ENCODE results near the gene PPP2R3B.
A peak's percentile ranks its signal among the peaks of the same experiment; 100 is the strongest.
"Not testable (repeated sequence)": the region's sequence is repeated elsewhere in the genome, so short reads cannot be mapped to it uniquely, and the experiment has no call there.

Gene PPP2R3B

GRCh38 chrX:318739-319578 is 67.7 kb downstream of the PPP2R3B start, which contains the start of gene GTPBP6:
Gene GTPBP6 (minus strand): TSS chrX:318796. CDS start chrX:318787, 9 bp downstream.
- peak; percentile 98 for DNase-seq (ENCODE audit: low read depth)

GRCh38 chrX:318068-318738 is 68.5 kb downstream of the PPP2R3B start:
- DNase-seq (ENCODE audit: low read depth) = peak; percentile 96

- no peak for DNase-seq (ENCODE audit: low read depth)
Observed at GRCh38 chrX:317424-318067, 69.2 kb downstream of the PPP2R3B start.

DNA sequence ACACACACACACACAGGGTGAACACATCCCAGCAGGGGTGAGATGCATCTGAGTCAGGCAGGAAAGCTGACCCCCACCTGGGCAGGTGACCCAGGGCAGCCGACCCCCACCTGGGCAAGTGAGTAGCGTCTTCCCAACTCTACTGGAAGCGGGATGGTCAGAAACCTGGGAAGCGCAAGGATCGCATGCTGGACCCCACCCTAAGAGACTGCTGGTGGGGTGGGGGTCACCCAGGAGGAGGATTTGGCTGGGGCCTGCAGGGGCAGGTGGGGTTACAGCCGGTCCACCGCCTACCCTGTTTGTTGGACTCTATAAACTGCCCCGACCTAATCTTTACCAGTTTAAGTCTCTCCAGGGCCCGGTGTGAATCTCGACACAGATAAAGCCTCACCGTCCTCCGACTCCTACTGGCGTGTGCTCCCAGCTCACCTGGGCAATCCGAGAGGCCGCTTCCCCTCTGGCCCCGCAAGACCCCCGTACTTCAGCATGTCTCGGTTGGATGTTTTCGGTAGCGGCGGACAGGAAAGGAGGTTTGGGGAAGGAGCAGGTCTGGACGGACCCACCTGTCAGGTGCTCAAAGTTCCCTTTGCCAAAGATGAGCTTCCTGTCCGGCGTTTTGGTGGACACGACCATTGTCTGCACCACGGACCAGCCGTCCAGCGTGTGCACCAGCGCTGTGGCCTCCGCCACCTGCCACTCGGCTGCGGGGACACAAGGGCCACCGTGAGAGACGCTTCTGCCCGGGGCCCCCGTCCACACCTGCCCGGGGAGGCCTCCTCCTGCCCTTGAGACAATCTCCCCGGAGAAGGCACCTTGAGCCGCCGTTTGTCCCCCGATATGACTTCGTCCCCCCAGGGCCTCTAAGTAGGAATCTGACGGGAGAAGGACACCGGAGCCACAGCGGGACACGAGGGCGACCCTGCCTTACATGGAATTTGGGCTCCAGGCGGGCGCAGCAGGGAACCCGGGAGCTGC is 70.1 kb downstream of the PPP2R3B start:
- DNase-seq (ENCODE audit: low read depth) = no peak

DNA sequence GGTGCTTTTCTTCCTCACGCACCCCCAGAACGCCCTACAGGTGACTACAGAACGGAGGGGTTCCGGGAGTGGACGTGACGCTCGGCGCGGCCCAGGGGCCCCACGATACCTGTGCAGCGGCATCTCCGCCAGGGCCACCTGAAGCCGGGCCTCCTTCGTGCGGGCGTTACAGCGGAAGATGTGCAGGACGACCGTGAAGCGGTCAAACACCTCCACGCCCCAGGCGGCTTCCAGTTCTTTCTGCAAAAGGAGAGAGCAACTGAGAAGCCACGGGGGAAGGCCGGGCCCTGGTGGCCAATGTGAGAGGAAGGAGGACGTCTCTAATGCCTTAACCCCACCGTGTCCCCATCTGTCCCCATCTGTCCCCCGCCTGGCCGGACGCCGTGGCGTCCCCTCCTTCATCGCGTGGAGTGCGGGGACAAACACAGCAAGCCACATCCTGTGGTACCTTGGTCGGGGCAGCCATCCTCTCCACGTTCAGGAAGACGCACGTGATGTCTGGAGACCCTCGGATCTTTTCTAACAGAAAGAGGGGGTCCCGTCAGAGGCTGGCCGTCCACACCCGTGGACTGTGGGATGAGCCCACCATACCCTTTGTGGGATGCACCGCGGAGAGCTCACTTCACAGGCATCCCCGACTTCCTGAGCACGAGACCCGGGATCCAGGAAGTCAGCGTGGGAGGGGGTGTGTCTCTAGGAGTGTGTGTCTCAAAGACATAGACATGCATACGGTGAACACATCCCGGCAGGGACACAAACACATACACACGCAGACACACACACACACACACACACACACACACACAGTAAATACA is 71.7 kb downstream of the PPP2R3B start:
- no peak for DNase-seq (ENCODE audit: low read depth)

DNA sequence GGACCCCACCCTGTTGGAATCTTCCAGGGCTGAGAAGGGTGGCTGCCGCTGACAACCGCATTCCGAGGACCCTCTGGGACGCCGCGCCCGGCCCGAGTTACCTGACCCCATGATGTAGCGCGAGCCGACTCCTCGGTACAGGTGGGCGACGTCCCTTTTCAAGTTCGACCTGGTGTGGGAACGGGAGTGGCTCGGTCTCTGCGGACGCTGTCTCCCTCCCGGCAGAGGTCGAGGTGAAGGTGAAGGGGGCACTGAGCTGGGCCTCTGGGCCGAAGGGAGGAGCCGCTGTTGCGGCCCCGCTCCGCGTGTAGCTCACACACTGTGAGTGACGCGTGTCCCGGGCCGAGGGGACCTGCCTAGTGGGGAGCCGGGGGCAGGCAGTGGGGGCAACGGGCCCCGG is 72.7 kb downstream of the PPP2R3B start:
- no peak for DNase-seq (ENCODE audit: low read depth)

DNA sequence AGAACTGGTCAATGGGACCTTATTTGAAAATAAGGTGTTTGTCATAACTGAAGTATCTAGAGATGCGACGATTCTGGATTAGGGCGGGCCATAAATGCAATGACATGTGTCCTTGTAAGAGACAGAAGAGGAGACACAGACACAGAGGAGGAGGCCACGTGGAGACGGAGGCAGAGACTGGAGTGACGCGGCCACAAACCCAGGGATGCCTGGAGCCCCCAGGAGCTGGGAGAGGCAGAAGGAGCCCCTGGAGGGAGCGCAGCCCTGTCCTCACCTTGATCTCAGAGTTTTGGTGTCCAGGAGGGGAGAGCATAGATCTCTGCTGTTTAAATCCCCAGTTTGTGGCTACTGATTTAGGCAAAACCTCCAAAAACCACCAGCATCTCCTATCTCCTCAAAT is 73.2 kb downstream of the PPP2R3B start:
- no peak for DNase-seq (ENCODE audit: low read depth)

GRCh38 chrX:312621-313331 is 73.9 kb downstream of the PPP2R3B start:
- DNase-seq (ENCODE audit: low read depth) = no peak

GRCh38 chrX:311156-312129 is 75.3 kb downstream of the PPP2R3B start:
- DNase-seq (ENCODE audit: low read depth) = no peak

DNA sequence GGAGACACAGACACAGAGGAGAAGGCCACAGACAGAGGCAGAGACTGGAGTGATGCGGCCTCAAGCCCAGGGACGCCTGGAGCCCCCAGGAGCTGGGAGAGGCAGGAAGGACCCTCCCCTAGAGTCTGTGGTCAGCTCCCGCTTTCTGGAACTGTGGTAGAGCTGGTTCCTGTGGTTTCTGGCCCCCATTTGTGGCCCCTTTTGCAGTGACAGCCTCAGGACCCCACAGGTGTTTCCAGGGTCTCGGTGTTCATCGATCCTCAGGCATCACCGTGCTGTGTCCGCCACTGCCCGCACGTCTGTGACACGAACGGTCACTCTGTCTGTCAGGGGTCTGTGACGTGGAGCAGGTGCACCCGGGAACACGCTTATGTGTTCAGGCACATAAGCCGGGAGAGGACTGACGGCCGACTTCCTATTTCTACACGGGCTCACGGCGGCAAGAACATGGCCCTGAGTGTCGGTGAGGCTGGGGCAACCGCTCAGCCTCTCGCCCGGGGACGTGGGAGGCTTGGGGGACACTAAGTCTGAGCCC is 76.0 kb downstream of the PPP2R3B start:
- no peak for DNase-seq (ENCODE audit: low read depth)

- DNase-seq (ENCODE audit: low read depth) = no peak
Observed at GRCh38 chrX:308821-309520, 77.7 kb downstream of the PPP2R3B start.

DNA sequence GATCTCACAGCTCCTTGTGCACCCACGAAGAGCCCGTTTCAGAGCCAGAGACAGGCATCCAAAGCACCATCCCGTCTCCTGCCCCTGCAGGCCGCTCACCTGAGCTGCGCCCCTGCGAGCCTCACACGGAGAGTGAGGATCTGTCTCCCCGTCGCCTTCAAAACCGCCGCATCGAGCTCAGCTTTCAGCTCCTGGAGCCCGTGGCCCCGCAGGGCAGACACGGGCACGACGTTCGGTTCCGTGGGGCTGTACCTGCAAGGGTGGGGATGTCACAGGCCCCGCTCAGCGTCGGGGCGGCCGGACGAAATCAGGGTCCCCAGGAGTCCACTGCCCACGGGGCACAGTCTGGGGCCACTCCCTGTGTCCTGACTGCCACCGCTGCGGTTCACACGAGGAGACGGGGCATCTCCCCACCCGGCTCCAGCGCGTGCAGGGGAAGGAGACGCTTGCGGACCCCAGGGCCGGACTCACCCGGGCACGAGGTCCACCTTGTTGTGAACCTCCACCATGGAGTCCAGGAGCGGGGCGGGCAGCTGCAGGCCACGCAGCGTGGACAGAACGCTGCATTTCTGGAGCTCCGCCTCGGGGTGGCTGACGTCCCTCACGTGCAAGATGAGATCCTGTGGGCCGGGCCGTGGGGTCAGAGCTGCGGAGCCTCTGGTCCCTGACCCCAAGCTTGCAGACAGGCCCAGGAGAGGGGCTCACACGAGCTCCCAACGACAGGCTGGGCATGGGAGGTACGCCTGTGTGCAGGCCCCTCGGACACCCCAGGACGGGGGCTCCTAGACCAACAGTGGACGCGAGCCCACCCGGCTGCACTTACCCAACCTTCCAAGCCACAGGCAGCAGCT is 79.2 kb downstream of the PPP2R3B start:
- DNase-seq (ENCODE audit: low read depth) = no peak

DNA sequence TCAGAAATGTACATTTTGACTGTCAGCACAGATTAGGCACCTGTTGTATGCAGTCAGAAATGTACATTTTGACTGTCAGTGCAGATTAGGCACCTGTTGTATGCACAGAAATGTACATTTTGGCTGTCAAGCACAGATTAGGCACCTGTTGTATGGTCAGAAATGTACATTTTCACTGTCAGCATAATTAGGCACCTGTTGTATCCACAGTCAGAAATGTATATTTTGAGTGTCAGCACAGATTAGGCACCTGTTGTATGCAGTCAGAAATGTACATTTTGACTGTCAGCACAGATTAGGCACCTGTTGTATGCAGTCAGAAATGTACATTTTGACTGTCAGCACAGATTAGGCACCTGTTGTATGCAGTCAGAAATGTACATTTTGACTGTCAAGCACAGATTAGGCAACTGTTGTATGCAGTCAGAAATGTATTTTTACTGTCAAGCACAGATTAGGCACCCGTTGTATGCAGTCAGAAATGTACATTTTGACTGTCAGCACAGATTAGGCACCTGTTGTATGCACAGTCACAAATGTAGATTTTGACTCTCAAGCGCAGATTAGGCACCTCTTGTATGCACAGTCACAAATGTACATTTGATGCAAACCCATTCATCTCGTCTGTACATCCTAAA is 80.0 kb downstream of the PPP2R3B start:
- DNase-seq (ENCODE audit: low read depth) = not testable (repeated sequence)

DNA sequence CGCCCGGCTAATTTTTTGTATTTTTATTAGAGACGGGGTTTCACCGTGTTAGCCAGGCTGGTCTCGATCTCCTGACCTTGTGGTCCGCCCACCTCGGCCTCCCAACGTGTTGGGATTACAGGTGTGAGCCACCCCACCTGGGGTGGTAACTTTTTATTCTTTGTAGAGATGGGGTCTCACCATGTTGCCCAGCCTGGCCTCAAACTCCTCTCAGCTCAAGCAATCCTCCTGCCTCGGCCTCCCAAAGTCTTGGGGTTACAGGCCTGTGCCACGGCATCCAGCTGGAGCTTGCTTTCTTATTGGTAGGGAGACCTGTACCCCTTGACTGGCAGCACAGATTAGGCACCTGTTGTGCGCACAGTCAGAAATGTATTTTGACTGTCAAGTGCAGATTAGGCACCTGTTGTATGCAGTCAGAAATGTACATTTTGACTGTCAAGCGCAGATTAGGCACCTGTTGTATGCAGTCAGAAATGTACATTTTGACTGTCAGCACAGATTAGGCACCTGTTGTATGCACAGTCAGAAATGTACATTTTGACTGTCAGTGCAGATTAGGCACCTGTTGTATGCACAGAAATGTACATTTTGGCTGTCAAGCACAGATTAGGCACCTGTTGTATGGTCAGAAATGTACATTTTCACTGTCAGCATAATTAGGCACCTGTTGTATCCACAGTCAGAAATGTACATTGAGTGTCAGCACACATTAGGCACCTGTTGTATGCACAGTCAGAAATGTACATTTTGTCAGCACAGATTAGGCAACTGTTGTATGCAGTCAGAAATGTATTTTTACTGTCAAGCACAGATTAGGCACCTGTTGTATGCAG is 80.7 kb downstream of the PPP2R3B start:
- DNase-seq (ENCODE audit: low read depth) = not testable (repeated sequence)

DNA sequence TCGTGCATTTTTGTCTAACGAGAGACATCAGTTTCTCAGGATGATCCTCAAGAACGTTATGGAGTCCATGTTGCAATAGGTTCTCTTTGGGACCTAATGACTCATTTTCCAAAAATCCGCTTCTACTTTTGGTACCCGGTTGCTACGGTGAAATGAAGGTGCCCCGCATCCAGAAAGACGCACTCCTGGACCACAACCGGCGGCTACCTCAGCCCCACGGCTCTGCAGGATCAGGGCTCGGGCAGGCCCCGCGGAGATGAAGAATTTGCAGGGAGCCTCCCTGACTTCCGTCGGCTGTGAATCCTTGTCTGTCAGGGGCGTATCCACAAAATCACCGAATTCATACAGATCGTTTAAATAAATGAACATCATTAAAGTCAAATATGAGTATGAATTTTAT is 83.7 kb downstream of the PPP2R3B start:
- DNase-seq (ENCODE audit: low read depth) = no peak

DNA sequence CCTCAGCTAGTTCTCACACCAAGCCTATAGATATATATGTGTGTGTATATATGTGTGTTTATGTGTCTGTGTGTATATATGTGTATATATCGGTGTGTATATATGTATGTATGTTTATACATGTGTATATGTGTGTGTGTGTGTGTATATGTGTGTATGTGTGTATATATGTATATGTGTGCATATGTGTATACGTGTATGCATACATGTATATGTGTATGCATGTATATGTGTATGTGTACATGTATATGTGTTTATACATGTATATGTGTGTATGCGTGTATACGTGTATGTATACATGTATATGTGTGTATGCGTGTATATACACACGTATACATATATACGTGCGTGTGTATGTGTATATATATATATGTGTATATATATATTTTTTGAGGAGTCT is 86.4 kb downstream of the PPP2R3B start:
- no peak for DNase-seq (ENCODE audit: low read depth)

All from activated gamma-delta T cell treated with anti-CD3 and anti-CD28 coated beads, Interleukin-2, amount 50 U/mL, for 16 hours (primary cell).